CD4-positive, alpha-beta T cell treated with Interleukin-6 for 4 hours (primary cell): ENCODE data around the gene ZNF534.
"Not testable (repeated sequence)": the region's sequence is repeated elsewhere in the genome, so short reads cannot be mapped to it uniquely, and the experiment has no call there.

Source experiments
- DNase-seq: peaks from one replicate; pipeline ENCODE4 v3.0.0-alpha.2; 2020; ENCODE audit warnings: mixed read lengths

The ZNF534 gene

DNA sequence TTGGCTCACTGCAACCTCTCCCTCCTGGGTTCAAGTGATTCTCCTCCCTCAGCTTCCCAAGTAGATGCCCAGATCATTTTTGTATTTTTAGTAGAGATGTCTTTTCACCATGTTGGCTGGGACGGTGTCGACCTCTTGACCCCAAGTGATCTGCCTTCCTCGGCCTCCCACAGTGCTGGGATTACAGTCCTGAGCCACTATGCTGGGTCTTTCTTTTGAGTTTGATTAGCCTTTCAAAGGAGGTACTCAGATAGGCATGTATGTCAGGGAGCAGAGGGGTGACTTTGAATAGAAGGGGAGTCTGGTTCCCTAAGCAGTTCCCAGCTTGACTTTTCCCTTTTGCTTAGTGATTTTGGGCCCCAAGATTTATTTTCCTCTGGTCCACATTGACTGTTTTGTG, 71.5 kb downstream of the ZNF534 start:
- DNase-seq = not testable (repeated sequence)

DNA sequence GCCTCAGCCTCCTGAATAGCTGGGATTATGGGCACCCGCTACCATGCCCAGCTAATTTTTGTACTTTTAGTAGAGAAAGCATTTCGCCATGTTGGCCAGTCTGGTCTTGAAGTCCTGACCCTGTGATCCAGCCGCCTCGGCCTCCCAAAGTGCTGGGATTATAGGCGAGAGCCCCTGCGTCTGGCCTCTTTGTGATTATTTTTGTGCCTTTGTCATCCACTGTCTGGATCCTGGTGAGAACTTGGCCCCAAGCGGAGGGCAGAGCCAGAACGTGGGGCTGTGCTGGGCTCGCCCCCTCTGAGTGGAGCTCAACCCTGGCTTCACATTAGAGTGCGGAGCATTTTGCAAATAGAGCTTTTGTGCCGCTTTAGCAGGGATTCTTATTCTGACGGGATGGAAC, 72.0 kb downstream of the ZNF534 start:
- not testable (repeated sequence) for DNase-seq
